H1 (cell line): Measurements from ENCODE around the gene C2orf92. TPM values are rescaled to one million over a fixed set of nuclear protein-coding genes. Genes with fewer than 3 reads are reported as not detected.

Experiments
- CTCF ChIA-PET: fragments of 300-600 bp; sonication (Branson Sonifier 250); formaldehyde crosslinking; loops from one replicate; lab custom pipeline; 2021; ENCODE audit not compliant: partially characterized antibody; lab: Charles Lee
- POLR2A ChIA-PET: fragments of 300-600 bp; sonication (Branson Sonifier 250); formaldehyde crosslinking; loops from one replicate; lab custom pipeline; 2021; ENCODE audit warnings: inconsistent platforms; ENCODE audit not compliant: partially characterized antibody; lab: Charles Lee
- DNase-seq, 2 experiments: peaks; one replicate each; pipeline versions ENCODE4 v3.0.0 to v3.0.0-alpha.2; 2010 to 2022; ENCODE audit warnings: low spot score in 2 of 2, low read depth in 1 of 2, mixed read lengths in 1 of 2
- FAIRE-seq: peaks from 2 replicates; lab custom pipeline; 2011; peaks lifted over from hg19 to GRCh38; lab: Jason Lieb, UNC
- H2AFZ ChIP-seq: 2 replicates; pipeline ENCODE4 v1.8.1; 2012; ENCODE audit warnings: low read length, inconsistent platforms
- H2AK5ac ChIP-seq: 2 replicates; pipeline ENCODE4 v1.6.1; 2013; ENCODE audit warnings: low read depth, low read length
- H2BK120ac ChIP-seq: replicated peaks from 2 replicates; pipeline ENCODE3; 2013; ENCODE audit warnings: low read depth, low read length, inconsistent platforms
- H2BK12ac ChIP-seq: 2 replicates; pipeline ENCODE4 v1.6.1; 2013; ENCODE audit warnings: low read depth, low read length
- H2BK15ac ChIP-seq: 2 replicates; pipeline ENCODE4 v1.6.1; 2013; ENCODE audit warnings: low read length
- H2BK20ac ChIP-seq: 2 replicates; pipeline ENCODE4 v1.6.1; 2013; ENCODE audit warnings: low read length
- H2BK5ac ChIP-seq: 2 replicates; pipeline ENCODE4 v1.6.1; 2013; ENCODE audit warnings: low read depth, low read length
- H3K14ac ChIP-seq: 2 replicates; pipeline ENCODE4 v1.6.1; 2013; ENCODE audit warnings: inconsistent platforms; ENCODE audit not compliant: insufficient read length
- H3K18ac ChIP-seq: 2 replicates; pipeline ENCODE4 v1.6.1; 2013; ENCODE audit warnings: low read length; ENCODE audit errors: extremely low read depth
- H3K23ac ChIP-seq: 2 replicates; pipeline ENCODE4 v1.6.1; 2013; ENCODE audit warnings: inconsistent platforms; ENCODE audit not compliant: insufficient read length
- H3K23me2 ChIP-seq: 2 replicates; pipeline ENCODE4 v1.6.1; 2013; ENCODE audit warnings: low read depth, low read length
- H3K27ac ChIP-seq: 2 replicates; pipeline ENCODE4 v1.6.1; 2011; ENCODE audit warnings: low read depth, low read length, inconsistent platforms
- H3K27me3 ChIP-seq, 4 experiments: replicated peaks in 1 of 4; 1 replicate in 1 of 4; 2 replicates in 3 of 4; pipeline versions ENCODE4 v1.6.1 to v1.8.1; 2011 to 2013; ENCODE audit warnings: low read length in 3 of 4, mild to moderate bottlenecking in 3 of 4, inconsistent platforms in 2 of 4, mixed read lengths in 2 of 4, moderate library complexity in 1 of 4; ENCODE audit not compliant: control insufficient read depth in 3 of 4, insufficient read depth in 3 of 4; ENCODE audit errors: extremely low read depth in 1 of 4
- H3K36me3 ChIP-seq, 4 experiments: 2 replicates each; pipeline versions ENCODE4 v1.6.1 to v1.8.1; 2011 to 2013; ENCODE audit warnings: mild to moderate bottlenecking in 4 of 4, low read length in 3 of 4, moderate library complexity in 2 of 4, control low read depth in 1 of 4, inconsistent platforms in 1 of 4; ENCODE audit not compliant: insufficient read depth in 4 of 4, control insufficient read depth in 2 of 4
- H3K4ac ChIP-seq: replicated peaks from 2 replicates; pipeline ENCODE3; 2013; ENCODE audit warnings: low read length, low read depth, mixed read lengths, inconsistent platforms; ENCODE audit not compliant: insufficient read length
- H3K4me1 ChIP-seq, 4 experiments: replicated peaks in 1 of 4; 1 replicate in 1 of 4; 2 replicates in 3 of 4; pipeline versions ENCODE4 v1.6.1 to v1.8.1; 2011 to 2013; ENCODE audit warnings: low read length in 3 of 4, inconsistent platforms in 2 of 4, mixed read lengths in 1 of 4; ENCODE audit not compliant: insufficient read depth in 4 of 4, control insufficient read depth in 3 of 4
- H3K4me2 ChIP-seq, 2 experiments: 2 replicates each; pipeline versions ENCODE4 v1.6.1 to v1.8.1; 2011 to 2013; ENCODE audit warnings: low read depth in 2 of 2, low read length in 2 of 2, control low read depth in 1 of 2, inconsistent platforms in 1 of 2, mild to moderate bottlenecking in 1 of 2; ENCODE audit not compliant: insufficient read depth in 1 of 2
- H3K4me3 ChIP-seq, 4 experiments: fragments of 200-600, 300-600 bp in 1 of 4; sonication (generic), shearing (Covaris generic), sonication (Bioruptor Twin) in 1 of 4; 2 replicates each; pipeline versions ENCODE4 v1.5.1 to v1.8.1; 2011 to 2016; ENCODE audit warnings: low read length in 4 of 4, low read depth in 3 of 4, control low read depth in 2 of 4, inconsistent platforms in 2 of 4, mild to moderate bottlenecking in 2 of 4, mixed read lengths in 1 of 4, moderate library complexity in 1 of 4; ENCODE audit not compliant: insufficient read depth in 2 of 4; ENCODE audit errors: extremely low read depth in 1 of 4
- H3K56ac ChIP-seq: replicated peaks from 2 replicates; pipeline ENCODE3; 2013; ENCODE audit warnings: low read depth, mild to moderate bottlenecking, mixed read lengths, low read length, inconsistent platforms; ENCODE audit not compliant: insufficient read length
- H3K79me1 ChIP-seq: 2 replicates; pipeline ENCODE4 v1.6.1; 2013; ENCODE audit warnings: low read depth, low read length, control low read depth
- H3K79me2 ChIP-seq, 2 experiments: 2 replicates each; pipeline versions ENCODE4 v1.6.1 to v1.8.1; 2012 to 2013; ENCODE audit warnings: low read length in 2 of 2, mild to moderate bottlenecking in 2 of 2, inconsistent platforms in 1 of 2; ENCODE audit not compliant: insufficient read depth in 2 of 2, control insufficient read depth in 1 of 2
- H3K9ac ChIP-seq, 4 experiments: replicated peaks in 1 of 4; 1 replicate in 1 of 4; 2 replicates in 3 of 4; pipeline versions ENCODE4 v1.6.1 to v1.8.1; 2011 to 2013; ENCODE audit warnings: low read depth in 3 of 4, low read length in 3 of 4, control low read depth in 2 of 4, mild to moderate bottlenecking in 2 of 4, moderate library complexity in 2 of 4, inconsistent platforms in 1 of 4; ENCODE audit errors: extremely low read depth in 1 of 4
- H3K9me3 ChIP-seq, 2 experiments: 2 replicates each; pipeline versions ENCODE4 v1.6.1 to v1.8.1; 2012 to 2013; ENCODE audit warnings: mild to moderate bottlenecking in 2 of 2, moderate library complexity in 2 of 2, control low read depth in 1 of 2, inconsistent platforms in 1 of 2, low read depth in 1 of 2, low read length in 1 of 2, mixed read lengths in 1 of 2; ENCODE audit not compliant: insufficient read depth in 2 of 2
- H4K20me1 ChIP-seq, 2 experiments: replicated peaks in 1 of 2; 2 replicates each; pipeline versions ENCODE3 to v1.8.1; 2011 to 2013; ENCODE audit warnings: inconsistent platforms in 2 of 2, low read length in 2 of 2, mild to moderate bottlenecking in 1 of 2; ENCODE audit not compliant: insufficient read depth in 2 of 2, control insufficient read depth in 1 of 2
- H4K5ac ChIP-seq: 2 replicates; pipeline ENCODE4 v1.6.1; 2013; ENCODE audit warnings: low read length, low read depth, mixed read lengths, inconsistent platforms; ENCODE audit not compliant: insufficient read length
- H4K8ac ChIP-seq: 2 replicates; pipeline ENCODE4 v1.8.0; 2013; ENCODE audit warnings: mild to moderate bottlenecking, moderate library complexity, low read length, inconsistent platforms; ENCODE audit not compliant: insufficient read depth; ENCODE audit errors: extremely low read depth
- H4K91ac ChIP-seq: replicated peaks from 2 replicates; pipeline ENCODE3; 2013; ENCODE audit warnings: low read length, mixed read lengths, inconsistent platforms; ENCODE audit not compliant: insufficient read length
- ASH2L ChIP-seq: fragments of 200-600, 300-600 bp; sonication (generic); IDR thresholded peaks from one replicate; pipeline ENCODE4 v1.7.1; 2017; ENCODE audit warnings: low read length
- ATF2 ChIP-seq: IDR thresholded peaks from 2 replicates; pipeline ENCODE4 v1.6.1; 2012; ENCODE audit warnings: low read length, inconsistent platforms
- BACH1 ChIP-seq: IDR thresholded peaks from 2 replicates; pipeline ENCODE4 v1.6.1; 2012; ENCODE audit warnings: low read length, improper control_type of control experiment
- CBX5 ChIP-seq: fragments of 300-800, 300-1000 bp; sonication (generic); IDR thresholded peaks from 2 replicates; pipeline ENCODE4 v1.7.1; 2016; ENCODE audit warnings: antibody characterized with exemption, low read length, low read depth
- HDAC2 ChIP-seq, 2 experiments: fragments of 300-600 bp in 1 of 2; sonication (generic) in 1 of 2; IDR thresholded peaks; 2 replicates each; pipeline ENCODE4 v1.6.1; 2011 to 2012; ENCODE audit warnings: low read depth in 2 of 2, low read length in 2 of 2, mild to moderate bottlenecking in 2 of 2, moderate library complexity in 2 of 2, borderline replicate concordance in 1 of 2, inconsistent platforms in 1 of 2
- KDM1A ChIP-seq: fragments of 200-600, 300-600 bp; sonication (generic); IDR thresholded peaks from 2 replicates; pipeline ENCODE4 v1.7.1; 2016; ENCODE audit warnings: mild to moderate bottlenecking, low read length, borderline replicate concordance
- NRF1 ChIP-seq: IDR thresholded peaks from 2 replicates; pipeline ENCODE4 v1.6.1; 2011; ENCODE audit warnings: mild to moderate bottlenecking, low read depth, low read length, improper control_type of control experiment
- RFX5 ChIP-seq: IDR thresholded peaks from 2 replicates; pipeline ENCODE4 v1.6.1; 2011; ENCODE audit warnings: low read depth, low read length, improper control_type of control experiment, borderline replicate concordance
- SIN3A ChIP-seq, 2 experiments: IDR thresholded peaks in 1 of 2; conservative IDR thresholded peaks in 1 of 2; 2 replicates each; pipeline ENCODE4 v1.6.1; 2011 to 2012; ENCODE audit warnings: low read length in 2 of 2, improper control_type of control experiment in 1 of 2, low read depth in 1 of 2, mild to moderate bottlenecking in 1 of 2
- SP4 ChIP-seq: IDR thresholded peaks from 2 replicates; pipeline ENCODE4 v1.6.1; 2012; ENCODE audit warnings: low read length, inconsistent platforms
- TAF1 ChIP-seq: IDR thresholded peaks from 2 replicates; pipeline ENCODE4 v1.6.1; 2011; ENCODE audit warnings: mild to moderate bottlenecking, low read depth, low read length
- TEAD4 ChIP-seq: IDR thresholded peaks from 2 replicates; pipeline ENCODE4 v1.6.1; 2012; ENCODE audit warnings: low read depth, low read length, inconsistent platforms, mixed read lengths
- WGBS, 2 experiments: shearing (Covaris generic) in 1 of 2; methylation state at CpG; one replicate each; pipeline versions ENCODE4 v1.1.6 to v1.1.7; 2013 to 2015; ENCODE audit warnings: low lambda C conversion rate in 2 of 2, mixed read lengths in 2 of 2, inconsistent platforms in 1 of 2, low coverage in 1 of 2, missing lambda C conversion rate in 1 of 2; ENCODE audit not compliant: insufficient replicate concordance in 2 of 2, insufficient coverage in 1 of 2, insufficient read length in 1 of 2; ENCODE audit errors: extremely low coverage in 1 of 2, missing lambda C conversion rate in 1 of 2; 5-methylcytosine and 5-hydroxymethylcytosine counted together
- polyA plus RNA-seq, 7 experiments: library from polyadenylated mRNA; depleted of rRNA in 3 of 7; stranded (reverse) in 5 of 7; unstranded in 2 of 7; fragments of >200 nt in 5 of 7; fragments of 200-250 nt in 2 of 7; gene quantifications; 1 replicate in 5 of 7; 2 replicates in 1 of 7; 4 replicates in 1 of 7; pipeline versions ENCODE4 v1.2.1 to v1.2.3, GENCODE V29; 2011 to 2013; ENCODE audit warnings: missing spikeins in 2 of 7, mixed read lengths in 2 of 7
- total RNA-seq: library from RNA; stranded (reverse); fragmentation: NEBNext Ultra II Directional; extraction: Animal tissue kit (Norgen Biotek cat#: 25700); gene quantifications from 2 replicates; pipeline ENCODE4 v1.2.1, GENCODE V29; 2021

C2orf92 gene
- total and polyA plus RNA-seq, 2 of the 8 experiments (the other 6 are each of a cell fraction or from before 2014, with no cell fraction given) = 2.3 to 3.7 TPM

DNA sequence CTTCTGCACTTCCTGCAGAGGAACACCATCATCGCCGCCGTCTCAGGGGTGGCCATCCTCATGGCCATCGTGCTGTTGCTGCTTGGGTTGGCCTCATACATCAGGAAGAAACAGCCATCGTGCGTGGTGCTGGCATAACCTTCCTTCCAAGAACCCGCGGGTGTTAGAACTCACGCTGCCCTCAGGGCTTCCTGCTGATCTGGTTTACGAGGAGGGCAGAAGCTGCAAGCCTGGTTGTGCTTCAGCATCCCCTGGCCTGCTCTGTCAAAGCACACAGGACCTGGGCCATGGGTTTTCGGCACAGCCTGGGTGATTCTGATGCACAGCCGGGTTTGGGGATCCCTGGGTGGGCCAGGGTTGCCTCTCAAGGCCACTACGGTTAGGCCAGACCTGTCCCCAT is 31.7 kb downstream of the C2orf92 start:
- Histone ChIP-seq H3K4ac (no peak overlapping the region), H3K27ac (no peak overlapping the region), H3K4me1 (peaks cover 0 to 2% (median 0%) of the 10 kb centered on the region in 4 experiments; a peak in 2 of 7 replicates), H2AFZ (no peak overlapping the region), H3K27me3 (no peaks in the 10 kb centered on the region; a peak in 1 of 7 replicates), H2BK5ac (no peak overlapping the region), H3K36me3 (no peaks in the 10 kb centered on the region), H3K4me3 (no peak overlapping the region), H4K8ac (no peak overlapping the region), H2BK20ac (no peak overlapping the region), H3K56ac (no peak overlapping the region), H4K5ac (no peak overlapping the region), H3K9me3 (no peaks in the 10 kb centered on the region), H4K91ac (no peak overlapping the region), H3K79me1 (no peaks in the 10 kb centered on the region), H3K23me2 (no peaks in the 10 kb centered on the region), H3K4me2 (no peak overlapping the region), H3K14ac (no peak overlapping the region), H3K79me2 (no peaks in the 10 kb centered on the region), H2BK120ac (no peak overlapping the region), H3K9ac (no peak overlapping the region), H2BK15ac (0 out of 2 replicates have a peak overlapping the region, but pooled peaks have one; percentile 29), H4K20me1 (no peaks in the 10 kb centered on the region), H3K18ac (no peak overlapping the region), H2BK12ac (no peak overlapping the region), H3K23ac (no peak overlapping the region), H2AK5ac (no peak overlapping the region)
- WGBS, 2 experiments = 72% methylated on average over 13 of the region's 13 CpGs; no CpG with 5 or more reads in 1 of the 2 experiments
- ChIA-PET CTCF (interaction anchor here (2.8 to 9.0 kb wide), 6 partner anchors 11 to 111 kb away, joined by 22 to 202 read pairs (median 120); partner anchors contain the start of genes ACTR1B, ANKRD36B and ZAP70), POLR2A (no interaction called here)
- no peak for FAIRE-seq
- DNase-seq = peak in 1 of 2 experiments; percentile 28
- TF ChIP-seq KDM1A (no peak), SP4 (no peak), CBX5 (no peak), ATF2 (no peak), NRF1 (no peak), ASH2L (no peak), HDAC2 (IDR thresholded peaks at IDR 0.05; ENCODE audit: borderline replicate concordance in 1 of 2, low read depth in 2 of 2, low read length in 2 of 2) (no peak), RFX5 (no peak), BACH1 (no peak), SIN3A (conservative IDR thresholded peaks at IDR 0.05 in 1 of 2, IDR thresholded peaks at IDR 0.05 in 1 of 2; ENCODE audit: low read depth in 1 of 2, low read length in 2 of 2) (no peak), TAF1 (no peak), TEAD4 (no peak)
